Activated CD4-positive, CD25-positive, alpha-beta regulatory T cell treated with anti-CD3 and anti-CD28 coated beads, Interleukin-2, amount 50 U/mL, for 16 hours (primary cell): ENCODE data around the gene PPIG.
A peak's percentile ranks its signal among the peaks of the same experiment; 100 is the strongest.
"Not testable (repeated sequence)": the region's sequence is repeated elsewhere in the genome, so short reads cannot be mapped to it uniquely, and the experiment has no call there.

ENCODE experiments used
- DNase-seq: peaks from one replicate; pipeline ENCODE4 v3.0.0-alpha.2; 2020; ENCODE audit warnings: low read depth, low spot score

The PPIG gene

GRCh38 chr2:169584005-169584877 is at the start of gene PPIG:
PPIG (plus strand) TSS chr2:169584351; CDS start chr2:169604042, 19,691 bp downstream.
- DNase-seq, result peak; percentile 74

- not testable (repeated sequence) for DNase-seq
Measured at GRCh38 chr2:169539460-169539859, 44.7 kb upstream of the PPIG start.

GRCh38 chr2:169540146-169540545 is 44.0 kb upstream of the PPIG start:
- no peak for DNase-seq

GRCh38 chr2:169542433-169542832 is 41.7 kb upstream of the PPIG start:
- DNase-seq, result no peak

GRCh38 chr2:169546756-169547155 is 37.4 kb upstream of the PPIG start:
- no peak for DNase-seq

- no peak for DNase-seq
Measured at GRCh38 chr2:169561364-169561763, 22.8 kb upstream of the PPIG start.

GRCh38 chr2:169562084-169562483 is 22.1 kb upstream of the PPIG start:
- not testable (repeated sequence) for DNase-seq

- no peak for DNase-seq
Measured at GRCh38 chr2:169562519-169562918, 21.6 kb upstream of the PPIG start.

- no peak for DNase-seq
Measured at GRCh38 chr2:169565686-169566085, 18.5 kb upstream of the PPIG start.

GRCh38 chr2:169569948-169570347 is 14.2 kb upstream of the PPIG start:
- no peak for DNase-seq

- not testable (repeated sequence) for DNase-seq
Measured at GRCh38 chr2:169570752-169571151, 13.4 kb upstream of the PPIG start.

- DNase-seq, result no peak
Measured at GRCh38 chr2:169571571-169571970, 12.6 kb upstream of the PPIG start.

GRCh38 chr2:169572189-169572588 is 12.0 kb upstream of the PPIG start:
- DNase-seq, result no peak

GRCh38 chr2:169572821-169573159 is 11.4 kb upstream of the PPIG start:
- DNase-seq, result no peak

- DNase-seq, result peak; percentile 78
Measured at GRCh38 chr2:169573160-169573973, 10.8 kb upstream of the PPIG start, which contains the start of gene FASTKD1. FASTKD1 (minus strand) TSS chr2:169573865; CDS start chr2:169572029, 1,836 bp downstream.

GRCh38 chr2:169573974-169574299 is 10.2 kb upstream of the PPIG start:
- DNase-seq, result no peak

- DNase-seq, result not testable (repeated sequence)
Measured at GRCh38 chr2:169574539-169574938, 9.6 kb upstream of the PPIG start.

GRCh38 chr2:169575264-169575663 is 8.9 kb upstream of the PPIG start:
- DNase-seq, result not testable (repeated sequence)

GRCh38 chr2:169579044-169579443 is 5.1 kb upstream of the PPIG start:
- DNase-seq, result no peak

GRCh38 chr2:169582552-169583266 is 1.4 kb upstream of the PPIG start:
- not testable (repeated sequence) for DNase-seq

- DNase-seq, result no peak
Measured at GRCh38 chr2:169583518-169583917, 633 bp upstream of the PPIG start.

- DNase-seq, result no peak
Measured at GRCh38 chr2:169585673-169586072, 1.5 kb downstream of the PPIG start.
